ENCODE results near the gene LMCD1.
"Not testable (repeated sequence)": the region's sequence is repeated elsewhere in the genome, so short reads cannot be mapped to it uniquely, and the experiment has no call there.

Gene LMCD1

DNA sequence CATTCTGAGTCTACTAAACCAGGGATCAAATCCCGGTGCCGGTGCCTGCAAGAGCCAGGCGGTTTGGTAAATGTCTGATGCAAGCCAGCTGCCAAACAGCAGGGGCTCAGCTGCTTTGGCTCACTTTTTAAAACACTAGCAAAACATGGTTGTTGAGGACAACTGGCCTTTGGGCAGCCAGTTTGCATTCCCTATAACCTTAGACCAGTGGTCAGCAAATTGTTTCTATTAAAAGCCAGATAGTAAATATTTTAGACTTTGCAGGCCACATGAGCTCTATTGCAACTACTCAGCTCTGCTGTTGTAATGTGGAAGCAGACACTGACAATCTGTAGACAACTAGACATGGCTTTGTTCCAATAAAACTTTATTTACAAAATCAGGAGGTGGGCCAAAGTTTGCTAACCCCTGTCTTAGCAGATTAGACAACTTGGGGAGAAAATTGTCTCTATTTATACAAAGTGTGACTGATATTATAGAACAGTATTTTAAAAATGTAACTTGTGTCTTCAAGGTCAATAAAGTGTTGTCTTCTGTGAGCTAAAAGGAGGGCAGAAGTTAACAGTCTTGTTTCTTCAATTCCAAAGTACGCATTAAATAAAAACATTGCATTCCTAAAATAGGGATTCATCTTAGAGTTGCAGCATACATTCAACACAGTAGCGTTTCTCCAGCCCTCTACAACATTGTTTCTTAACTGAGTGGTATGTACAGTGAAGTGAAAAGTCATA is 75.4 kb downstream of the LMCD1 start:
- FAIRE-seq (no peak), DNase-seq (ENCODE audit: extremely low spot score, insufficient read length, low read depth) (no peak)

- FAIRE-seq, result no peak
These were observed 76.7 kb downstream of the LMCD1 start for GRCh38 chr3:8578282-8578681.

DNA sequence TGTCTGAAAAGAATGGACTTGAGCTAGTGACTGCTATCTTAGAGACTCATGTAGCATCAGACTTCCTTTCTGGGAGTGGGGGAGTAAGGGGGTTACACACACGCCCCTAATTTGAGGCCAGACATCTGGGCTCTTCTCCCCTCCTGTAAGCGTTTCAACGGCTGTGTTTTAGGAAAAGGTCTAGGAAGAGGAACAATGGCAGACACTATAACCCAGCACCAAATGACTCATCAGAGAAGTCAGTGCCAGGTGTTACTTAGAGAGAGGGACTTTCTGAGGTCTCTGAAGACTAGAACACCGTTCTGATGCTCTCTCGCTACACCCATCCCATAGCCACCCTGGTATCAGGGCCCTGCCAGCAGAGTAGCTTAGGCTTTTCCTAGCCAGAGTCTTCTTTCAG is 77.5 kb downstream of the LMCD1 start:
- no peak for FAIRE-seq
- DNase-seq (ENCODE audit: extremely low spot score, insufficient read length, low read depth), result peak; percentile 4

More at GRCh38 chr3:8578282-8578681, 76.7 kb downstream of the LMCD1 start:
- DNase-seq (ENCODE audit: extremely low spot score, insufficient read length, low read depth), result no peak

DNA sequence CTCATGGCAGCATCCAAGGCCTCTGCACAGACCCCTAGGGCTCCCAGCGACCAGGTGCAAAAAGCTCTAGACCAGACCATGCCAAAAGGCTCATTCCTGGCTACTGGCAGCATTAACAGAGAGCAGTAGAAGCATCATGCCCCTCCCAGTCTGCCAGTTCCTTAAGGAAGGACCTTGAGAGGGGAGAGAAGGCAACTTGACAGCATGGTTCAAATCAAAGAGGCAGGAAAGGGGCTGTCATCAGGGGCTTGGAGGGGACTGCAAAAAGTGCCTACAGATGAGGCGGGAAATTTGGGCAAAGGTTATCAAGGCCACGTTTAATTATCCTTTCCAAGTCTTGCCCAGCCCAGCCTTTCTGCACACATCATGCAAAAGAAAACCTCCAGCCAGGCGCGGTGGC is 78.3 kb downstream of the LMCD1 start:
- no peak for FAIRE-seq

DNA sequence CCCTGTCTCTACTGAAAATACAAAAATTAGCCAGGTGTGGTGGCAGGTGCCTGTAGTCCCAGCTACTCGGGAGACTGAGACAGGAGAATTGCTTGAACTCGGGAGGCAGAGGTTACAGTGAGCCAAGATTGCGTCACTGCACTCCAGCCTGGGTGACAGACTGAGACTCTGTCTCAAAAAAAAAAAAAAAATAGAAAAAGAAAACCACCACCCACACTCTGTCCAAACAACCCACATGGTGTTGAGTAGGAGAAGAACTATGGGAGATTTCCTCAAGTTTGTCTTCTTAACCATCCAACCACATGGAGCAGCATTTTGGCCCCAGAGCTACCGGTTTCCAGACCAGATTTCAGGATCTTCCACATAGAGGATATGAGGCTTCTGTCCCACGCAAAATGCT is 78.8 kb downstream of the LMCD1 start:
- FAIRE-seq; DNase-seq (ENCODE audit: extremely low spot score, insufficient read length, low read depth): not testable (repeated sequence)

More for the DNA sequence above, 78.3 kb downstream of the LMCD1 start:
- no peak for DNase-seq (ENCODE audit: extremely low spot score, insufficient read length, low read depth)

DNA sequence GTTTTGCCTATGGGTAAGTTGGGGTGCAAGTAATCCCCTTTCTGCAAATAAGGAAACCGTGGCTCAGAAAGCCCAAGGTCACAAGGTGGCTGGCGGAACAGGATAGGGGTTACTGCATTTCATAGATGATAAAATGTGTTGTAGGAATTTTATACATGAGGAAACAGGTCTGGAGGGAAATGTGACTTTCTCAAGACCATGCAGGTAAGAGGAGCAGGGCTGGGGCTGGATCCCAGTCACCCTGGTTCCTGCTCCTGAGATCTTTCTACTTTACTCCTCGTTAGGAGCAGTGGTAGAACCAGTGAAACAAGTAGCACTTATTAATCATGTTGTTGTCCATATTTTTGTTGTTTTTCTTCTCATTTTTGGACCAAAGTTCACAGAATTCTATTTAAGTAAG is 79.8 kb downstream of the LMCD1 start:
- FAIRE-seq (no peak), DNase-seq (ENCODE audit: extremely low spot score, insufficient read length, low read depth) (no peak)

DNA sequence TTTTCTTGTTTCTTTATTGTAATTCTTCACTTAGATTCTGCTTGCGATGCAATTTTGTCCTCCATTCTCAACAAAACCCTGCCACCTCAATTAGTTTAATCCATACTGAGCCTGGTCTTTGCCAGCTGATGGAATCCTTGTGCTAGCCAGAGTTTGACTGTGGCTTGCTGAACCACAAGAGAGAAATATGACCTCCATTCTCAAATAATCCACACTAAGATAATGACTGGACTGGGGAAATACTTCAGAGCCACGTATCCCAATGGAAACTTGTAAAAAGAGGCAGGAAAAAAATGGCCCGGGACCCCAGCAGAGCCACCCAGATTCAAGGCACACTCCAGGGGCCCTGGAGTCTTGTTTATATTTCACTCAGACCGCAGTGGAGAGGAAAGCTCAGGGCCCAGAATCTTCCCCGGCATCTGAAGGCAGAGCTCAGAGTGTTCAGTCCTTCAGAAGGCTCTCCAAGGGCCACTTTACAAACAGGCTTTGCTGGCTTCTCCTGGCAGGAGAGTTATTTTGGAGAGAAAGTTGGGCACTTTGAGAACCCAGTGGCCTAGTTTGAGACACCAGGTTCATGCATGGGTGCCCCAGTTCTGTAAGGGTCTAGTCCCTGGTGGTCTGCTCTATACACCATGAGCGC is 80.3 kb downstream of the LMCD1 start:
- DNase-seq (ENCODE audit: extremely low spot score, insufficient read length, low read depth), result no peak
- FAIRE-seq, result no peak

- no peak for DNase-seq (ENCODE audit: extremely low spot score, insufficient read length, low read depth)
- no peak for FAIRE-seq
These were observed 83.0 kb downstream of the LMCD1 start for GRCh38 chr3:8584661-8585060.

DNA sequence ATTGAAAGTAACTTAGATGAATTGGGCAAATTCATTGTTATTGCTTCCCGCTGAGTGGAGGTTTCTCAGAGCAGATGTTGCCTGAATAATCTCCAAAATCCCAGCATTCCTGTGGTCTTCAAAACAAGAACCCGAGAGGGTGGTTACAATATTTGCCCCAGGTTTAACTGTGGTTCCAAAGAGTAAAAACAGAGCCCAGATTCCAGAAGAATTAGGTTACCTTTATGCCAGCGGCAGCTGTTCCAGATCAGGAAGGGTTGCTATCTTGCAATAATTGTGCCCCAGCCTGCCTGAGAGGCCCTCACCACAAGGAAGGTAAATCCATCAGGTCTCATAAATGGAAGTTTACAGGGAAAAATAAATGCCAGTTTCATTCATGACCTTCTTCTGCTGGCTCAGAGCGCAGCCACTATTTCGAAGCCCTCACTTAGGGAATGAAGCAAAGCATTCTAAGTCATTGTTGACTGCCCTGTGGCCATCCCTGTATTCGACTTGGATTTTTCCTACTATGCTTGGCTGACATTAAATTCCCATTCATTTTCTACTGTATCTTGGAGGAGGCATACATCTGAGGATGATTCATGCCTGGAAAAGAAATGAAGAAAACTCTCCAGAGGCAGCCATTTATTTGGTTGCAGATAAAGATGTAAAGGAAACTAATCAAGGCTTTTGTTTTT is 88.4 kb downstream of the LMCD1 start:
- FAIRE-seq (no peak), DNase-seq (ENCODE audit: extremely low spot score, insufficient read length, low read depth) (no peak)

DNA sequence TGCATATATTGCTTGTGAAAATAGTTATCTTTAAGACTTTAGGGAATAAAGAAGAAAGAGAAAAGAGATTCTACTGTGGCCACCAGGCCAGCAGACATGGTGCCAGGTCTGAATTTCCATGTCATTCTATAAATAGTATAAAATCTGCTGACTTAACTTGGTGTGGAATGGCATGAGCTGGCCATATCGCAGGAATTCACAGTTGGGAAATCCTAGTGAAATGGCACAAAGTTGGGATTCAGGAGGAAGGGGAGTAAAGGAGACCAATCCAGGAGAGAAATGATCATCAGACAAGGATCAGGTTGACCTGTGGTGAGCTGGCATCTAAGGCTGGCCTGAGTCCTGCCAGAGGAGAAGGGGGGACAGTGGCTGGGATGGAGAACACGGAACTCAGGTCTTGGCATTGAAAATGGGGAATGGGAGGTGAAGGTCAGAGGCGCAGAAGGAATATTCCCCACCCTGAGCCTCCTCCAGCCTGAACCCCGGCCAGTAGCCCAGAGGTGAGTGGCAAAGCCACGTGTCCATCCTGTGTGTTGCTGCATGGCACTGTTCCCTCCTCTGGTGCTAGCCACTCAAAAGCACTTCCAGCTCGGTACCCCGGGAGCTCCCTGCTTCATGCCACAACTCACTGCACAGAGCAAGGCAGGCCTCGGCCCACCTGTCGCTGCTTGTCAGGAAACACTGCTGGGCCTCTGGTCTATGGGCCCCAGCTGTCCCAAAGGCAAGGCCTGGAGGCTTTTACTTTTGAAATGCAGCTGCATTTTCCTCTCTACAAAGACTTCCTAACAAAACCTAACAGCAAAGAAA is 91.6 kb downstream of the LMCD1 start:
- no peak for FAIRE-seq

DNA sequence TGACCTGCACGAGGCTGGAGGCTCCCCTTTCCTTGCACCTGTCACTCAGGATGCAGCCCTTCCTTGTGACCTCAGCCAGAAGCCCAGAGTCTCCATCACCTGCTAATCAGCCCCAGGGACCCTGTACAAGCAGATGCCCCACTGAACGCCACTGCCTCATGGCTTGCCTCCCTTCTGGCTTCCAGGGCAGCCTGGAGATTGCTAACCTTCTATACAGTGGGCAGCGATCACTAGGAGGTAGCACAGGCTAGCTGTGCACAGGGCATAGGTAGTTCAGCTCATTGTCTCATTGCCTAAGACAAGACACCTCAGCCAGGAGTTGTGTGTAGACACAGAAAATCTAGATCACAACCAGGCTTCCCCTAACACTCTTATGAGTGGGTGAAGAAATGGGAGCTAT is 93.6 kb downstream of the LMCD1 start:
- FAIRE-seq (no peak), DNase-seq (ENCODE audit: extremely low spot score, insufficient read length, low read depth) (no peak)

More for the DNA sequence above, 91.6 kb downstream of the LMCD1 start:
- no peak for DNase-seq (ENCODE audit: extremely low spot score, insufficient read length, low read depth)

GRCh38 chr3:8595695-8596115 is 94.1 kb downstream of the LMCD1 start:
- no peak for FAIRE-seq
- DNase-seq (ENCODE audit: extremely low spot score, insufficient read length, low read depth), result no peak

DNA sequence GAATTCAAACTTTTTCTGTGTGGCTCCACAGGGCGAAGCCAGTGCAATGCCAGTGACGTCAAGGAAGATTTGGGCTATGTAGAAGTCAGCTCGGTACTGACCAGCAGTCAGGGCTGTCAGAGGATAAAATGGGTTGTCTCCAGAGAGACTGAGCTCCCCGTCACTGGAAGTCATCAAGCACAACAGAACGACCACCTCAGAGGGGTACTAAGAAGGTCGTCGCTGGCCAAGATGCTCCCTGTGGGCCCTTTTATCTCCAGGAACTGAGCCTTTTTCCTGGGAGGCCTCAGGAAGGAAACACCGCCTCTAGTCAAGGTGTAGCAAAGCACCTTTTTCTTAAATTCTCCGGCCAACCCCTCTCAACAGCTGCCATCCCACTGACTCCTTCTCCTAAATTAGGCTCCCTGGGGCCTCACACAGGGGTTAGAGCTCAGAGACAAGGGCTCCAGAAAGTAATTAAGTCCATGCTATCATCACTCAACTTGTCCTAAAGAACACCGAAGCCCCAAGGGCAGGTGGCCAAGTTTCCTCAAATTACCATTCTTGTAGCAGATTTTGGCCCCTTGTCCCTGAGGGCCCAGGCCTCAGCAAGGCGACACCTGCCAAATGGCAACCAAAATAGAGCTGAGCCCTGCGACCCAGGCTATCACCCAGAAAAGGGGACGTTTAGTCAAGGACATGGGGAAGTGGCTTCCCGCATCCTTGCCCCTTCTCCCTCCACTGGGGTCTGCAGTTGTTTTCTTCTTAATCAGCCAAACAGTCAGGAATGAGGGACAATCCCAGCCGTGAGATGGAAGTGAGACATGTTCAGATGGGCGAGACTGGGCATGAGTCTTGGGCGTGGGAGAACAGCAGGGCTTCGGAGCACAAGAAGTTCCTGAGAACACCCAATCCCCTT is 94.9 kb downstream of the LMCD1 start:
- DNase-seq (ENCODE audit: extremely low spot score, insufficient read length, low read depth) (no peak), FAIRE-seq (no peak)

DNA sequence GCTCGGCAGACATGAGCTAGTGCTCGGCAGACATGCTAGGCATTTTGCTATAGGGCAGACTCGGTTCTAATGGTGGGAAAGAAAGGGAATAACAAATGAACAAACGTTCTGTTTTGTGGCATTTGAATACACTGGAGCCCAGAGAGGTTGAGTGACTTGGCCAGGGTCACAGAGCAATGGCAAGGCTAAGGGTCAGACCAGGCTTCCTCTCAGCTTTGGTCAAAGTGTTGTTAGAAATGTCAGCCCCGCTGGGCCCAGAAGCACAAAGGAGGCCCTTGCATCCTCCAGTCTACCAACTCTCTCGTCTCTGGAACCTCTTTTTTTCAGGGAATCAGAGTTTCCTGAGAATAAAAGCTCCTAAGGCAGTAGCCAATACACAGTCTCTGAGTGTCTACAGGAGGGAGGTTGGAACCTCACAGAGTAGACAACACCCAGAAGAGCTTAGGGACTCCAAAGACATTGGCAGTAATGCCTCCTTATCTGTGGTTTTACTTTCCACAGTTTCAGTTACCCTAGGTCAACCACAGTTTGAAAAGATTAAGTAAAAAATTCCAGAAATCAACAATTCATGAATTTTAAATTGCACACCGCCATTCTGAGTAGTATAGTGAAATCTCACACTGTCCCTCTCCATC is 95.7 kb downstream of the LMCD1 start:
- DNase-seq (ENCODE audit: extremely low spot score, insufficient read length, low read depth), result no peak
- no peak for FAIRE-seq

DNA sequence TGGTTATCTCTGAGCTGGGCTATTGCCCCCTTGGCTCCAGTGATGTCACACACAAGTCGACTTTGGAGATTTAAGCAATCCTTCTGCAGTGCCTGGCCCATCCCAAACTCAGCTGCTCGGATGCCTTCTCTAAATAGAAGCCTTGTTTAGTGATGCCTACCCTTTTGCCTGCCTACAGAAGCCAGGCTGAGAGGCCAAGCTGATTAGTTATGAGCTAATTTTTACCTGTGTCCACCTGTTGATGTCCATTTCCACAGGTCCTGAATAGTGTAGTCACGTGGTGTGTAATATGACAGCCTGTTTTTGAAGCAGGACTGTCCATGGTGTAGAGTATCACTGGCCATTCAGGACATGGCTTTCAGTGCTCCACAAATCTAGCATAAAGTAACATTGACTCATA is 97.5 kb downstream of the LMCD1 start:
- DNase-seq (ENCODE audit: extremely low spot score, insufficient read length, low read depth) (no peak), FAIRE-seq (no peak)

DNA sequence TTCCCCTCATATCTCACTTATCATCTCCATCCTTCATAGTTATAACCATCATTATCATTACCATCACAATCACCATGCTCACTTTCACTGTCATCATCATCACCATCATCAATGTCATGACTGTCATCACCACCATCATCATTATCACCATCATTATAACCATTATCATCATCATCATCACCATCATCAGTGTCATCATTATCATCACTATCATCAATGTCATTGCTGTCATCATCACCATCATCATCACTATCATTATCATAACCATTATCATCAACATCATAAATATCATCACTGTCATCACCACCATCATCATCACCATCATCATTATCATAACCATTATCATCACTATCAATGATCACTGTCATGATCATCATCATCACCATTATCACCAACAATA is 98.8 kb downstream of the LMCD1 start:
- no peak for DNase-seq (ENCODE audit: extremely low spot score, insufficient read length, low read depth)
- no peak for FAIRE-seq

DNA sequence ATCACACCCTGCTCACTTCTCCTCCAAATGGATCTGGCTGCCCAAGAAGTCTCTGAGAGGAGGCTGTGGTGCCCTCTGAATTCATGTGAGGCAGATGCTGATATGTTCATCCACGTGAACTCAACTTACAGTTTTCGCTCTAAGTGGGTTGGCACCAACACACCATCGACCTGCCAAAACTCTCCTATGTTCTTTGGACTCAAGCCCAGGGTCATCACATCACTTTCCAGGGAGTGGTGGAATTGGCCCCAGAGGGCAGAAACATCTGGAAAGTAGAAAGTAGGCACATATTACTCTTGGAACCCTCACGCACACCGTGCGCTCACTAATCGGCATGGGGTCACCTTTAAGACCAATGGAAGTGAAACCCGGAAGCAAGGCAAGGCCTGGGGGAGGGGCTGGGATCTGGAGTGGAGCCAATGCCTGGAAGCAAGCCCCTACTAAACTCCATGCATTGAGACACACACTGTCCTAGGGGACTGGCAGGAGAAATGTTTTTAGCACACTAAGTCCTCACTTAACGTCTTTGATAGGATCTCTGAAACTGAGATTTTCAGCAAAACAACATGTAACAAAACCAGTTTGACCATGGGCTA is 101.6 kb downstream of the LMCD1 start:
- FAIRE-seq, result no peak
- no peak for DNase-seq (ENCODE audit: extremely low spot score, insufficient read length, low read depth)

- DNase-seq (ENCODE audit: extremely low spot score, insufficient read length, low read depth) (no peak), FAIRE-seq (no peak)
These were observed 102.4 kb downstream of the LMCD1 start for GRCh38 chr3:8604006-8604405.

DNA sequence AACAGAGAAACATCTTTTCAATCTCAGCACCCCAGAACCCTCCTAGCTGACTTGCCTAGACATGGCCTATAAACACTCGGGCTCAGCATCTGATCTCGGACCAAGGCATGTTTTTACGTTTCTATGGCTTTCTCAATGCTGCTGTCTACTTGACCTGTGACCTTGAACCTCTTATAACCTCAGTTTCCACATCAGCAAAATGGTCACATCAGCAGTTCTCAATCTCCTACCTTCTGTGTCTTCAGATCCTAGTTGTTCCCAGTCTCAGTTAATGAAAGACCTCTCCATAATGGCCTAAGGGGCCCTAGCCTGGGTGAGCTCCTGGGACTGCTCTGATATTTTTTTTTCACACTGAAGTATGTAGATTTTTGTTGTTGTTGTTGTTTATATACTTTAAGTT is 103.4 kb downstream of the LMCD1 start:
- no peak for DNase-seq (ENCODE audit: extremely low spot score, insufficient read length, low read depth)
- no peak for FAIRE-seq

Measured in GM18507 (cell line).